Measurements from ENCODE around the gene IGDCC3. TPM values are rescaled to one million over a fixed set of nuclear protein-coding genes. Genes with fewer than 3 reads are reported as not detected.

The IGDCC3 gene
- polyA plus RNA-seq, 1 donor from 2014 or later: 14.4 TPM

DNA sequence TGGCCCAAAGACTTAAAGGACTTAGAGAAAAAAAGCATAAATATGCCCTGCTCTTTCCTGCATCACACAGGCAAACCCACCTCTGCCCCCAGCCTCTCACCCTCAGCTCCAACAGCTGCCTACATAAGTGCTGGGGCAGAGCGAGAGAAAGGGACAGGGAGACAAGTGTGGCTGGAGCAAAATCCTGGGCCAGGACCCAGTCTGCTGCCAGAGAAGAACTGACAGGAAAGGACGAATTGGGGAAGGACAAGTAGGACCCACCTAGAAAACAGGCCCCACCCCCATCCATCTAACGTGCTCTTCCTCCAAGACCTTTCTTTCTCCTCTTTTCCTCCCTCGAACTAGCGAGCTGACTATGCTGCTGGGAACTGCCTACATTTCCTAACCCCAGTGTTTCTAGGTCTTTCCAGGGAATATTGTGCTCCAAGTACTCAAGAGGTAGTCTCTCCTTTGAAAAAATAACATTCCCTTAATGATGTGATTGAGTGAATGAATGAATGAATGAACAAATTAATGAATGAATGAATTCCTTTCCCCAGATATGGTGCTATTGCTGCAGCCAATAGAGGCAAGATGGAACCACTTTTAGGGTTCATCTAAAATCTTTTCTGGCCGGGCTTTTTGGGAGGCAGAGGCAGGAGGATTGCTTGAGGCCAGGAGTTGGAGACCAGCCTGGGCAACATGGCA is 26.5 kb upstream of the IGDCC3 start:
- Histone ChIP-seq H3K4me3 (ENCODE audit: low read length) (no peak overlapping the region), H3K4me2 (ENCODE audit: low read length) (no peak overlapping the region), H3K9ac (ENCODE audit: low read length) (no peak overlapping the region), H3K27ac (ENCODE audit: low read length) (no peak overlapping the region), H3K9me2 (ENCODE audit: insufficient read depth, low read length) (no peaks in the 10 kb centered on the region), H3F3A (ENCODE audit: insufficient read depth, low read length, poor library complexity, severe bottlenecking) (no peaks in the 10 kb centered on the region), H2AFZ (ENCODE audit: low read depth, low read length) (no peak overlapping the region), H3K9me3 (ENCODE audit: low read length) (no peaks in the 10 kb centered on the region), H3K79me2 (replicated peaks; ENCODE audit: insufficient read depth, low read length) (no peaks in the 10 kb centered on the region), H4K20me1 (ENCODE audit: insufficient read depth) (no peaks in the 10 kb centered on the region), H3K27me3 (ENCODE audit: insufficient read depth, low read depth, low read length) (no peaks in the 10 kb centered on the region), H3K36me3 (ENCODE audit: insufficient read depth, low read length) (no peaks in the 10 kb centered on the region)
- TF ChIP-seq, protein P1, sequence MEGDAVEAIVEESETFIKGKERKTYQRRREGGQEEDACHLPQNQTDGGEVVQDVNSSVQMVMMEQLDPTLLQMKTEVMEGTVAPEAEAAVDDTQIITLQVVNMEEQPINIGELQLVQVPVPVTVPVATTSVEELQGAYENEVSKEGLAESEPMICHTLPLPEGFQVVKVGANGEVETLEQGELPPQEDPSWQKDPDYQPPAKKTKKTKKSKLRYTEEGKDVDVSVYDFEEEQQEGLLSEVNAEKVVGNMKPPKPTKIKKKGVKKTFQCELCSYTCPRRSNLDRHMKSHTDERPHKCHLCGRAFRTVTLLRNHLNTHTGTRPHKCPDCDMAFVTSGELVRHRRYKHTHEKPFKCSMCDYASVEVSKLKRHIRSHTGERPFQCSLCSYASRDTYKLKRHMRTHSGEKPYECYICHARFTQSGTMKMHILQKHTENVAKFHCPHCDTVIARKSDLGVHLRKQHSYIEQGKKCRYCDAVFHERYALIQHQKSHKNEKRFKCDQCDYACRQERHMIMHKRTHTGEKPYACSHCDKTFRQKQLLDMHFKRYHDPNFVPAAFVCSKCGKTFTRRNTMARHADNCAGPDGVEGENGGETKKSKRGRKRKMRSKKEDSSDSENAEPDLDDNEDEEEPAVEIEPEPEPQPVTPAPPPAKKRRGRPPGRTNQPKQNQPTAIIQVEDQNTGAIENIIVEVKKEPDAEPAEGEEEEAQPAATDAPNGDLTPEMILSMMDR (IDR thresholded peaks at IDR 0.05; ENCODE audit: poor library complexity, severe bottlenecking): no peak
- no peak for TF ChIP-seq TAF1 (IDR thresholded peaks at IDR 0.05; ENCODE audit: low read depth)
- TF ChIP-seq POLR2AphosphoS5 (IDR thresholded peaks at IDR 0.05): no peak
- TF ChIP-seq EP300 (conservative IDR thresholded peaks at IDR 0.05; ENCODE audit: poor library complexity, severe bottlenecking): no peak
- TF ChIP-seq EZH2 (IDR thresholded peaks at IDR 0.05; ENCODE audit: borderline replicate concordance, insufficient read depth, low read length, poor library complexity, severe bottlenecking): no peak
- TF ChIP-seq, protein P2, sequence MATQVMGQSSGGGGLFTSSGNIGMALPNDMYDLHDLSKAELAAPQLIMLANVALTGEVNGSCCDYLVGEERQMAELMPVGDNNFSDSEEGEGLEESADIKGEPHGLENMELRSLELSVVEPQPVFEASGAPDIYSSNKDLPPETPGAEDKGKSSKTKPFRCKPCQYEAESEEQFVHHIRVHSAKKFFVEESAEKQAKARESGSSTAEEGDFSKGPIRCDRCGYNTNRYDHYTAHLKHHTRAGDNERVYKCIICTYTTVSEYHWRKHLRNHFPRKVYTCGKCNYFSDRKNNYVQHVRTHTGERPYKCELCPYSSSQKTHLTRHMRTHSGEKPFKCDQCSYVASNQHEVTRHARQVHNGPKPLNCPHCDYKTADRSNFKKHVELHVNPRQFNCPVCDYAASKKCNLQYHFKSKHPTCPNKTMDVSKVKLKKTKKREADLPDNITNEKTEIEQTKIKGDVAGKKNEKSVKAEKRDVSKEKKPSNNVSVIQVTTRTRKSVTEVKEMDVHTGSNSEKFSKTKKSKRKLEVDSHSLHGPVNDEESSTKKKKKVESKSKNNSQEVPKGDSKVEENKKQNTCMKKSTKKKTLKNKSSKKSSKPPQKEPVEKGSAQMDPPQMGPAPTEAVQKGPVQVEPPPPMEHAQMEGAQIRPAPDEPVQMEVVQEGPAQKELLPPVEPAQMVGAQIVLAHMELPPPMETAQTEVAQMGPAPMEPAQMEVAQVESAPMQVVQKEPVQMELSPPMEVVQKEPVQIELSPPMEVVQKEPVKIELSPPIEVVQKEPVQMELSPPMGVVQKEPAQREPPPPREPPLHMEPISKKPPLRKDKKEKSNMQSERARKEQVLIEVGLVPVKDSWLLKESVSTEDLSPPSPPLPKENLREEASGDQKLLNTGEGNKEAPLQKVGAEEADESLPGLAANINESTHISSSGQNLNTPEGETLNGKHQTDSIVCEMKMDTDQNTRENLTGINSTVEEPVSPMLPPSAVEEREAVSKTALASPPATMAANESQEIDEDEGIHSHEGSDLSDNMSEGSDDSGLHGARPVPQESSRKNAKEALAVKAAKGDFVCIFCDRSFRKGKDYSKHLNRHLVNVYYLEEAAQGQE (IDR thresholded peaks at IDR 0.05; ENCODE audit: borderline replicate concordance): no peak
- TF ChIP-seq MXI1 (conservative IDR thresholded peaks at IDR 0.05; ENCODE audit: poor library complexity, severe bottlenecking): no peak
- no peak for TF ChIP-seq SMC3 (conservative IDR thresholded peaks at IDR 0.05; ENCODE audit: poor library complexity)

GRCh38 chr15:65402961-65403360 is 25.2 kb upstream of the IGDCC3 start:
- Histone ChIP-seq H3K79me2 (replicated peaks; ENCODE audit: insufficient read depth, low read length) (no peaks in the 10 kb centered on the region), H3K4me2 (ENCODE audit: low read length) (no peak overlapping the region), H3K9me2 (ENCODE audit: insufficient read depth, low read length) (no peaks in the 10 kb centered on the region), H3K9ac (ENCODE audit: low read length) (no peak overlapping the region), H3K4me3 (ENCODE audit: low read length) (no peak overlapping the region), H4K20me1 (ENCODE audit: insufficient read depth) (no peaks in the 10 kb centered on the region), H3K27ac (ENCODE audit: low read length) (no peak overlapping the region), H3F3A (ENCODE audit: insufficient read depth, low read length, poor library complexity, severe bottlenecking) (no peaks in the 10 kb centered on the region), H3K27me3 (ENCODE audit: insufficient read depth, low read depth, low read length) (no peaks in the 10 kb centered on the region), H3K36me3 (ENCODE audit: insufficient read depth, low read length) (no peaks in the 10 kb centered on the region), H2AFZ (ENCODE audit: low read depth, low read length) (no peak overlapping the region), H3K9me3 (ENCODE audit: low read length) (no peaks in the 10 kb centered on the region)
- TF ChIP-seq RAD21 (conservative IDR thresholded peaks at IDR 0.05) (no peak), EP300 (conservative IDR thresholded peaks at IDR 0.05; ENCODE audit: poor library complexity, severe bottlenecking) (no peak), POLR2AphosphoS5 (IDR thresholded peaks at IDR 0.05) (no peak), EZH2 (IDR thresholded peaks at IDR 0.05; ENCODE audit: borderline replicate concordance, insufficient read depth, low read length, poor library complexity, severe bottlenecking) (no peak), SMC3 (conservative IDR thresholded peaks at IDR 0.05; ENCODE audit: poor library complexity) (no peak), MXI1 (conservative IDR thresholded peaks at IDR 0.05; ENCODE audit: poor library complexity, severe bottlenecking) (no peak), TAF1 (IDR thresholded peaks at IDR 0.05; ENCODE audit: low read depth) (no peak)
- TF ChIP-seq, protein P2 (IDR thresholded peaks at IDR 0.05; ENCODE audit: borderline replicate concordance): no peak
- TF ChIP-seq, protein P1 (IDR thresholded peaks at IDR 0.05; ENCODE audit: poor library complexity, severe bottlenecking): no peak
